Measurements from ENCODE around the gene MYPN. TPM values are rescaled to one million over a fixed set of nuclear protein-coding genes. Genes with fewer than 3 reads are reported as not detected.

The MYPN gene
- total RNA-seq, 4 donors from 2014 or later, result 0.16 TPM; not detected in 3

DNA sequence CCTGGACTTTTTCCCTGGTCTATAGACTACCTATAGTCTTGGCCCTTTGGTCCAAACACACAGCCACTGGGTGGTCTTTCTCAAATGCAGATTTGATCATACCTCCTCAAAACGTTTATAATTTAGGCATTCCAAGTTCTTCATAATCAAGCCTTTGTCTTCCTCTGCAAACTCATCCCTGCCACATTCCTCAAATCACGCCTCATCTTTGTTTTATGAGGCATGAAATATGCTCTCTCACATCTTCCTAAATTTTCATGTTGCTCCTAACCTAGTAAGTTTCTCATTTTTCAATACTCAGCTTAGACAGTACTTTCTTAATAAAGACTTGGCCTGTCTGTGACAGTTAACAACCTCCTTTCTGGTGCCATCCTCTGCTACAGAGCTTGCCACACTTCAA is 23.3 kb upstream of the MYPN start:
- Histone ChIP-seq H3K27ac (no peak overlapping the region), H3K27me3 (no peaks in the 10 kb centered on the region), H3K9me3 (no peaks in the 10 kb centered on the region), H3K36me3 (no peaks in the 10 kb centered on the region), H3K4me3 (no peak overlapping the region), H3K4me1 (no peaks in the 10 kb centered on the region)
- no peak for TF ChIP-seq EP300 (IDR thresholded peaks at IDR 0.05)
- WGBS, result 61% methylated on average over 2 of the region's 2 CpGs
- DNase-seq (ENCODE audit: low spot score in 2 of 2), result no peak

DNA sequence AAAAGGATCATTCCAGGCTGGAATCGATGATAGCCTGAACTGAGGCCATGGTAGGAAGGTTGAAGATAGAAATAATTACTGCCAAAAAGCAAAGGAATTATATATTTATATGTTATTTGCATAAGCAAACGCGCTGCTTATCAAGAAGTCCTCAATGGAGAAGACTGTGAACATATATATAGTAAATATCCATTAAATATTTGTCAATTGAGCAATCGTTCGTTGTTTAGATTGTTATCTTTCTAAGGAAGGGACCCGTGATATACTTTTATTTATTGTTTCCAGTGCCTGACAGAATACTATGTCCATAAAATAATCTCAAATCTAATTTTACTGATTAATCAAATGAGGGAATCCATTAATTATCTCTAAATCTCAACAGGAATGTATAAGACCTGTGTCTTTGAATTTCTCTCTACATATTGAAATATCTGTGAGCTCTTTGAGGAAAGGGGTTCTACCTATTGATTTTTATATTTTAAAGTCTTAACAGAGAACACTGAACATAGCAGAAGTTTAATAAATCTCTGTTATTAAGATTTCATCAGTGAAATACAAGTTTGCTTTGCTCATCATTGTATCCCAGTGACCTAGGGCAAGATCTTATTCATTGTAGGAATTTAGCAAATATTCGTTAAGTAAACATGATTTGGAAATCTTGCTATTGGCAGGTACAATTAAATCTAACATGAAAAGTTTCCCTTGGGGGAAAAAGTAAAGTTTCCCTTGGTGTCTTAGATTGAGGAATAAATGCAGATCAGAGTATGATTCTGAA is 22.2 kb upstream of the MYPN start:
- H3K4me1 ChIP-seq, result no peaks in the 10 kb centered on the region
- no peak overlapping the region for H3K27ac ChIP-seq
- no peak for DNase-seq (ENCODE audit: low spot score in 2 of 2)
- no peaks in the 10 kb centered on the region for H3K9me3 ChIP-seq
- H3K4me3 ChIP-seq, result no peak overlapping the region
- H3K36me3 ChIP-seq, result no peaks in the 10 kb centered on the region
- WGBS, result 77% methylated on average over 7 of the region's 7 CpGs
- TF ChIP-seq POLR2A (IDR thresholded peaks at IDR 0.05) (no peak), POLR2AphosphoS5 (IDR thresholded peaks at IDR 0.05) (no peak), EP300 (IDR thresholded peaks at IDR 0.05) (no peak)
- TF ChIP-seq, protein P1, sequence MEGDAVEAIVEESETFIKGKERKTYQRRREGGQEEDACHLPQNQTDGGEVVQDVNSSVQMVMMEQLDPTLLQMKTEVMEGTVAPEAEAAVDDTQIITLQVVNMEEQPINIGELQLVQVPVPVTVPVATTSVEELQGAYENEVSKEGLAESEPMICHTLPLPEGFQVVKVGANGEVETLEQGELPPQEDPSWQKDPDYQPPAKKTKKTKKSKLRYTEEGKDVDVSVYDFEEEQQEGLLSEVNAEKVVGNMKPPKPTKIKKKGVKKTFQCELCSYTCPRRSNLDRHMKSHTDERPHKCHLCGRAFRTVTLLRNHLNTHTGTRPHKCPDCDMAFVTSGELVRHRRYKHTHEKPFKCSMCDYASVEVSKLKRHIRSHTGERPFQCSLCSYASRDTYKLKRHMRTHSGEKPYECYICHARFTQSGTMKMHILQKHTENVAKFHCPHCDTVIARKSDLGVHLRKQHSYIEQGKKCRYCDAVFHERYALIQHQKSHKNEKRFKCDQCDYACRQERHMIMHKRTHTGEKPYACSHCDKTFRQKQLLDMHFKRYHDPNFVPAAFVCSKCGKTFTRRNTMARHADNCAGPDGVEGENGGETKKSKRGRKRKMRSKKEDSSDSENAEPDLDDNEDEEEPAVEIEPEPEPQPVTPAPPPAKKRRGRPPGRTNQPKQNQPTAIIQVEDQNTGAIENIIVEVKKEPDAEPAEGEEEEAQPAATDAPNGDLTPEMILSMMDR (IDR thresholded peaks at IDR 0.05), result no peak
- H3K27me3 ChIP-seq, result no peaks in the 10 kb centered on the region

DNA sequence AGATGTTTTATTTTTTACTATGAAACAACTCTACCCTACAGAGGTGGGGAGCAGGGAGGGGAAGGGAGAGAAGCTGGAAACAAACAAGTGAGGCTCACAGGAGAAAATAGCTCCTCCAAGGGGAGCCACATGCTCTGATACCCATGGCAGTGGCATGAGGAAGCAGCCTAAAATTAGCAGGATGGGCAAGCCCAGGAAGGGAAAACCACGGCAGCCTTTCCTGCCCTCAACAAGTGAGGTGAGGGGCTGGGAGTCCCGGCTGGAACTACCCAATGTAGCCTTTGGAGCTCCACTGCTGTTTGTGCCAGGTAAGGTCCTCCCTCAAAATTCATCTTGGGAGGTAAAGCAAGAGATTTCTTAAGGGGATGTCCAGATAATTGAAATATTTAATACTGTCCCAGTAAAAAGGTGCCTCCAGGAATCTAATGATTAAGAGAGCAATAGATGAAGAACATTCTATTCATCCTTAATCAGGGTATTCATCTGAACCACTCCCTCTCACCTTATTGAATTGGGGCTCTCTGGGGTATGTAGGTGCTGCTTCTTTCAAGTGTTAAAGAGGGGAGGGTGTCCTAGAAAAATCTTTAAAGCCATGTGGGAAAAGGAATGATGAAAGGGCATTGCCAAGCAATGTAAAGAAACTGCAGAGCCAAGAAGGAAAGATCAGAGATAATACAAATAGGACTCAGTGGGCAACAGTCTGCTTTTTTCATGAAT is 21.4 kb upstream of the MYPN start:
- H3K36me3 ChIP-seq, result no peaks in the 10 kb centered on the region
- TF ChIP-seq, protein P1 (IDR thresholded peaks at IDR 0.05), result no peak
- no peak for TF ChIP-seq POLR2A (IDR thresholded peaks at IDR 0.05)
- TF ChIP-seq POLR2AphosphoS5 (IDR thresholded peaks at IDR 0.05), result no peak
- no peak for TF ChIP-seq EP300 (IDR thresholded peaks at IDR 0.05)
- no peaks in the 10 kb centered on the region for H3K9me3 ChIP-seq
- H3K27me3 ChIP-seq, result no peaks in the 10 kb centered on the region
- no peak for DNase-seq (ENCODE audit: low spot score in 2 of 2)
- 44% methylated on average over 2 of the region's 2 CpGs for WGBS
- H3K27ac ChIP-seq, result no peak overlapping the region
- H3K4me1 ChIP-seq, result no peaks in the 10 kb centered on the region
- no peak overlapping the region for H3K4me3 ChIP-seq

DNA sequence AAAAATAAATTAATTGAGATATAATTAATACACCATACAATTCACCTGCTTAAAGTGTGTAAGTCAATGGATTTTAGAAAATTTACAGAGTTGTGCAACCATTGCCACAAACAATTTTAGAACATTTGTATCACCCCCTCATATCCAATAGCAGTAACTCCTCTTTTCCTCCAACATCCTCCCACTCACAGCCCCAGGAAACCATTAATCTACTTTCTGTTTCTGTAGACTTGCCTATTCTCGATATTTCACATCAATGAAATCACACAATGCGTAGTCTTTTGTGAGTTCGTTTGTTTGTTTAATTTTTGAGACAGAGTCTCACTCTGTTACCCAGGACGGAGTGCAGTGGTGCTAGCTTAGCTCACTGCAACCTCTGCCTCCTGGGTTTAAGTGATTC is 20.5 kb upstream of the MYPN start:
- Histone ChIP-seq H3K4me1 (no peaks in the 10 kb centered on the region), H3K36me3 (no peaks in the 10 kb centered on the region), H3K27me3 (no peaks in the 10 kb centered on the region), H3K9me3 (no peaks in the 10 kb centered on the region), H3K4me3 (no peak overlapping the region), H3K27ac (no peak overlapping the region)
- no peak for TF ChIP-seq POLR2A (IDR thresholded peaks at IDR 0.05)
- no peak for TF ChIP-seq EP300 (IDR thresholded peaks at IDR 0.05)
- no peak for TF ChIP-seq POLR2AphosphoS5 (IDR thresholded peaks at IDR 0.05)
- TF ChIP-seq, protein P1 (IDR thresholded peaks at IDR 0.05), result no peak
- DNase-seq (ENCODE audit: low spot score in 2 of 2), result no peak
- WGBS, result 45% methylated on average over 4 of the region's 4 CpGs

DNA sequence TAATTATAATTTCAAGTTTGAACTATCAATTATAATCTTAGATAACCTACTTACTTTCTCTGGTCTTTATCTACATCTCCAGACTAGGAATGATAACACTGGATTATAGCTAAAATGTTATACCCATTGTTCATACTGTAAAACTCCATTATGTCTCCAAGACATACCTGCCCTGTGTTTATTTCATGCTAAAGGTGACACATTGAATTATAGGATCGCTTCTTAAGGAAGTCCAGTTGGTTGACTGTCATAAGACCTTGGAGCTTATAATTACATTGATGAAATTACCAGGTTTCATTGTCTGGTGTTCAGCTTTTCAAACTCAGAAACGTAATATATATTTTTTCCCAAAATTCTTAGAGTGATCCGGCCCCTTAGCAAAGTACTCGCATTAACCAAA is 18.7 kb upstream of the MYPN start:
- Histone ChIP-seq H3K36me3 (no peaks in the 10 kb centered on the region), H3K4me3 (no peak overlapping the region), H3K27ac (no peak overlapping the region), H3K27me3 (no peaks in the 10 kb centered on the region), H3K9me3 (no peaks in the 10 kb centered on the region), H3K4me1 (no peaks in the 10 kb centered on the region)
- 81% methylated on average over 4 of the region's 4 CpGs for WGBS
- TF ChIP-seq, protein P1 (IDR thresholded peaks at IDR 0.05), result no peak
- no peak for TF ChIP-seq POLR2AphosphoS5 (IDR thresholded peaks at IDR 0.05)
- TF ChIP-seq EP300 (IDR thresholded peaks at IDR 0.05), result no peak
- TF ChIP-seq POLR2A (IDR thresholded peaks at IDR 0.05), result no peak
- DNase-seq (ENCODE audit: low spot score in 2 of 2), result no peak

Data from suprapubic skin (tissue), 4 donors.